Neuronal stem cell (in vitro differentiated cells): ENCODE results near the gene XKR8.
A peak's percentile ranks its signal among the peaks of the same experiment; 100 is the strongest.

Experiments
- DNase-seq: peaks from one replicate; pipeline ENCODE4 v3.0.0-alpha.2; 2013; ENCODE audit warnings: low spot score
- H2AFZ ChIP-seq: one replicate; pipeline ENCODE4 v1.6.1; 2013; ENCODE audit warnings: mild to moderate bottlenecking, low read length, inconsistent platforms
- H2AK5ac ChIP-seq: 2 replicates; pipeline ENCODE4 v1.6.1; 2013; ENCODE audit warnings: low read depth, mild to moderate bottlenecking, inconsistent platforms, low read length, moderate library complexity, mixed read lengths
- H2BK120ac ChIP-seq: 2 replicates; pipeline ENCODE4 v1.6.1; 2013; ENCODE audit warnings: low read depth, mild to moderate bottlenecking, inconsistent platforms, low read length, moderate library complexity, mixed read lengths
- H2BK12ac ChIP-seq: one replicate; pipeline ENCODE4 v1.6.1; 2013; ENCODE audit warnings: low read length, inconsistent platforms
- H2BK15ac ChIP-seq: 2 replicates; pipeline ENCODE4 v1.6.1; 2013; ENCODE audit warnings: mild to moderate bottlenecking, low read length, inconsistent platforms, mixed read lengths
- H2BK5ac ChIP-seq: one replicate; pipeline ENCODE4 v1.6.1; 2013; ENCODE audit warnings: inconsistent platforms, mild to moderate bottlenecking, low read length, moderate library complexity
- H3K14ac ChIP-seq: one replicate; pipeline ENCODE4 v1.6.1; 2013; ENCODE audit warnings: low read length, inconsistent platforms
- H3K18ac ChIP-seq: 2 replicates; pipeline ENCODE4 v1.6.1; 2013; ENCODE audit warnings: low read length, inconsistent platforms
- H3K23ac ChIP-seq: 2 replicates; pipeline ENCODE4 v1.6.1; 2013; ENCODE audit warnings: low read depth, mild to moderate bottlenecking, mixed read lengths, low read length, inconsistent platforms; ENCODE audit not compliant: poor library complexity
- H3K27ac ChIP-seq: replicated peaks from 3 replicates; pipeline ENCODE4 v1.5.1; 2013; ENCODE audit warnings: low read length, inconsistent platforms
- H3K27me3 ChIP-seq, 3 experiments: 2 replicates each; pipeline ENCODE4 v1.6.1; 2013; ENCODE audit warnings: low read length in 3 of 3, mild to moderate bottlenecking in 2 of 3, inconsistent platforms in 1 of 3, low read depth in 1 of 3, mixed read lengths in 1 of 3, moderate library complexity in 1 of 3; ENCODE audit not compliant: control insufficient read depth in 3 of 3, insufficient read depth in 3 of 3
- H3K36me3 ChIP-seq, 2 donors: replicated peaks in 1 of 2; 2 replicates each; pipeline ENCODE4 v1.6.1; 2013; ENCODE audit warnings: low read length in 2 of 2; ENCODE audit not compliant: control insufficient read depth in 2 of 2, insufficient read depth in 2 of 2
- H3K4ac ChIP-seq: 2 replicates; pipeline ENCODE4 v1.6.1; 2013; ENCODE audit warnings: inconsistent platforms, mild to moderate bottlenecking, low read length, moderate library complexity
- H3K4me1 ChIP-seq, 2 donors: 1 replicate in 1 of 2; 2 replicates in 1 of 2; pipeline ENCODE4 v1.6.1; 2013; ENCODE audit warnings: low read length in 2 of 2, low read depth in 1 of 2; ENCODE audit not compliant: control insufficient read depth in 2 of 2, insufficient read depth in 1 of 2
- H3K4me2 ChIP-seq: one replicate; pipeline ENCODE4 v1.6.1; 2013; ENCODE audit warnings: mild to moderate bottlenecking, low read length, inconsistent platforms; ENCODE audit not compliant: insufficient read depth, poor library complexity, severe bottlenecking
- H3K4me3 ChIP-seq, 2 donors: 2 replicates each; pipeline ENCODE4 v1.5.1; 2013; ENCODE audit warnings: low read length in 2 of 2, mild to moderate bottlenecking in 2 of 2, inconsistent platforms in 1 of 2, moderate library complexity in 1 of 2
- H3K79me1 ChIP-seq: one replicate; pipeline ENCODE4 v1.6.1; 2013; ENCODE audit warnings: low read depth, mild to moderate bottlenecking, inconsistent platforms, low read length, moderate library complexity
- H3K9ac ChIP-seq: one replicate; pipeline ENCODE4 v1.6.1; 2013; ENCODE audit warnings: mild to moderate bottlenecking, low read depth, low read length, inconsistent platforms; ENCODE audit not compliant: poor library complexity
- H3K9me3 ChIP-seq, 2 donors: replicated peaks in 1 of 2; 2 replicates each; pipeline versions ENCODE3 to v1.6.1; 2013; ENCODE audit warnings: low read length in 2 of 2, mild to moderate bottlenecking in 2 of 2, inconsistent platforms in 1 of 2, low read depth in 1 of 2, mixed read lengths in 1 of 2, moderate library complexity in 1 of 2; ENCODE audit not compliant: control insufficient read depth in 2 of 2, insufficient read depth in 1 of 2
- H4K8ac ChIP-seq: one replicate; pipeline ENCODE4 v1.6.1; 2013; ENCODE audit warnings: low read depth, mild to moderate bottlenecking, inconsistent platforms, low read length, moderate library complexity
- H4K91ac ChIP-seq: one replicate; pipeline ENCODE4 v1.6.1; 2013; ENCODE audit warnings: low read length, low read depth, mild to moderate bottlenecking, inconsistent platforms; ENCODE audit not compliant: poor library complexity
- WGBS, 2 donors: extraction: QIAGEN DNeasy Blood & Tissue Kit; methylation state at CpG; one replicate each; pipeline ENCODE4 v1.1.7; 2013; ENCODE audit warnings: missing lambda C conversion rate in 2 of 2, mixed read lengths in 1 of 2; ENCODE audit not compliant: insufficient read length in 2 of 2, insufficient replicate concordance in 1 of 2; ENCODE audit errors: extremely low coverage in 2 of 2; 5-methylcytosine and 5-hydroxymethylcytosine counted together

XKR8 gene

DNA sequence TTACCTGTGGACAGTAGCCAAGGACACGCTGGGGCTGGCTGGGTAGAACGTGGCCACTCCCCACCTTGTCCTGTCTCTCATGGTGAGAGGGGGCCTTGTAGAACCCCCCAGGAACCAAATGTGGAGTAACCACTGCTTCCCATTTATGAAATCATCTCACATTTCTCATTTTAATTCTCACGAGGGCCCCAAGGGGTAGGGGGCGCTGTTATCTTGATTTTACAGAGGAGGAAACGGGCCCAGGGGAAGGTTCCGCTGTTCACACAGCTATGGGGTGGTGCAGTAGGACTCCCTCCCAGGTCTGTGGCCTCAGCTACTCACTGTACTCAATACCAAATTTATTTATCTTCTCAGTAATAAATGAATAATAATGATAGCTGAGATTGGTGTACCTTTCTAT is 19.5 kb upstream of the XKR8 start:
- no peak overlapping the region for H3K4me3 ChIP-seq
- H3K27ac ChIP-seq = no peak overlapping the region
- no peaks in the 10 kb centered on the region for H3K9me3 ChIP-seq
- H2BK120ac ChIP-seq = no peak overlapping the region
- no peak overlapping the region for H3K4ac ChIP-seq
- no peak overlapping the region for H2AFZ ChIP-seq
- H3K4me1 ChIP-seq = peaks cover 0 to 5% of the 10 kb centered on the region in 2 donors
- no peak overlapping the region for H4K8ac ChIP-seq
- no peak for DNase-seq
- no peak overlapping the region for H2BK15ac ChIP-seq
- no CpG with 5 or more reads among the region's 6 CpGs for WGBS, 2 donors
- H3K36me3 ChIP-seq = no peaks in the 10 kb centered on the region
- no peak overlapping the region for H2AK5ac ChIP-seq
- no peak overlapping the region for H3K4me2 ChIP-seq
- H3K79me1 ChIP-seq = no peaks in the 10 kb centered on the region
- H2BK12ac ChIP-seq = no peak overlapping the region
- H3K23ac ChIP-seq = no peak overlapping the region
- peaks cover 0 to 43% (median 3%) of the 10 kb centered on the region in 3 experiments for H3K27me3 ChIP-seq
- peak overlapping the region; percentile 66 for H4K91ac ChIP-seq
- peak overlapping the region; percentile 70 for H3K18ac ChIP-seq
- peak overlapping the region; percentile 72 for H3K14ac ChIP-seq
- no peak overlapping the region for H2BK5ac ChIP-seq
- no peak overlapping the region for H3K9ac ChIP-seq

DNA sequence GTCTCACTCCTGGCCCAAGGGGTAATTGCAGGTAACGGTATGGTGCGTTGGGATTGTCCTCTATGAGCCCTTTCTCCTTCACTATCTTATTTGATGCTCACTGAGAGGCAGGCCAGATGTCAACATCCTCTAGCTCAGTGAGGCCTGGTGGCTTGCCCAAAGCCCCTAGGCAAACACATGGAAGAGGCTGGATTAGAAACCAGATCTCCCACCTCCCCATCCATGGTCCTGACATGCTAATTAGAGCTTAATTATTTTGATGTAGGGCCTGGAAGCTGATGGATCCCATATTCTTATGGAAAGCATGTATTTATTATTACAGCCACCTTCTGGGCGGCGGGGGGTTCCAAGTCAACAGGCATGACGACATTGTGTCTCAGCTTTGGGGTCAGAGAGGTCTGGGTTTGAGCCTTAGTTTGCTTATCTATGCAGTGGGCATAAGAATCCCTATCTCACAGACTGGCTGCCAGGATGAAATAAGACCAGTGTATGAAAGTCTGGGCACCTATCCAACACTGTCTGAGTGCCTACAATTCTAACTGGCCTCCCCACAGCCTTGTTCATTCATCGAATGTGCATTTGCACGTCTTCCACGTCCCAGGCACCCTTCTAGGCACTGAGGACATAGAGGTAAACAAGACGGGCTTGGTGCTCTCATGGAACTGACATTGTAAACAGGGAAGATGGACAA is 18.8 kb upstream of the XKR8 start:
- H2BK120ac ChIP-seq = no peak overlapping the region
- no peak overlapping the region for H3K4me3 ChIP-seq
- no peak overlapping the region for H2BK12ac ChIP-seq
- H3K23ac ChIP-seq = no peak overlapping the region
- H3K27me3 ChIP-seq = peaks cover 0 to 36% (median 0%) of the 10 kb centered on the region in 3 experiments
- no peak overlapping the region for H3K4me2 ChIP-seq
- H3K14ac ChIP-seq = no peak overlapping the region
- no peak overlapping the region for H2AFZ ChIP-seq
- no peak for DNase-seq
- H3K4ac ChIP-seq = no peak overlapping the region
- H3K18ac ChIP-seq = no peak overlapping the region
- no peaks in the 10 kb centered on the region for H3K79me1 ChIP-seq
- no peak overlapping the region for H3K27ac ChIP-seq
- H3K9ac ChIP-seq = no peak overlapping the region
- no peak overlapping the region for H4K8ac ChIP-seq
- WGBS, 2 donors = no CpG with 5 or more reads among the region's 9 CpGs
- no peak overlapping the region for H2AK5ac ChIP-seq
- H2BK15ac ChIP-seq = no peak overlapping the region
- H3K9me3 ChIP-seq = no peaks in the 10 kb centered on the region
- no peak overlapping the region for H2BK5ac ChIP-seq
- H3K36me3 ChIP-seq = no peaks in the 10 kb centered on the region
- H4K91ac ChIP-seq = no peak overlapping the region
- peaks cover 0 to 5% of the 10 kb centered on the region in 2 donors for H3K4me1 ChIP-seq

DNA sequence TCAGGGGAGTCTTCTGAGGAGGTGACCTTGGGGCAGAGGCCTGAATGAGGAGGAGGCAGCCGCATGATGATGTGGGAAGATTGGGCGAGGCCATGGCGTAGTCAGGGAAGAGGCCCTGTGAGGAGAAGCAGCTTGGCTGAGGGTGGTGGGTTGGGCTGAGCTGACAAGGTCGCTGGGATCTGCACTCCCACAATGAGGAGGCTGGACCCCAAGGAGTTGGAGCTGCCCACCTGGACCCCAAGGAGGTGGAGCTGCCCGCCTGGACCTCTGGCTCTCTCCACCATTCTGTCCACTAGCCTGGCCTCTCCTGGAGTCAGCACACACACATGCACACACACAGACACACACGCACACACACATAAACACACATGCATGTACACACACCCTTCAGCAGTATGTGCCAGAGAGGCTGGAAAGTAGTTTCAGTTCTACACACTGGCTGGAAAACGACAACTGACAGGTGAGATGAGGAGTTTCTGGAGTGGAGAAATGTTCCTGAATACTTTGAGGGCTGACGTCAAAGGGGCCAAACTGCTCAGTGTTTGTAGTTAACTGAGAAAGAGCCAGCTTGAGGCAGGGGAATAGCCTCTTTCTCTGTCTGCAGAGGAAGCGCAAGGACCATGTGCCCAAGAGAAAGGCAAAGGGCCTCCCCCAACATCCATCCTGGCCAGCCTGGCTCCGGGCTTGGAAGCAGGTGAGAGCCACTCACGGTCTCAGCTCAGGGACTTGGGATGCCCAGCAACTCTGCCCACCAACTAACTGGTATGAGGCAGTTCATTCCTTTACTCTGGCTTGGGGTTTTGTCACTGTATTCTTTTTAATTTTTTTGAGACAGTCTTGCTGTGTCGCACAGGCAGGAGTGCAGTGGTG is 17.9 kb upstream of the XKR8 start:
- Histone ChIP-seq H3K4me2 (no peak overlapping the region), H2AFZ (no peak overlapping the region), H2BK15ac (no peak overlapping the region), H3K4me1 (peaks cover 0 to 5% of the 10 kb centered on the region in 2 donors), H3K79me1 (no peaks in the 10 kb centered on the region), H3K23ac (no peak overlapping the region), H3K27ac (no peak overlapping the region), H4K8ac (no peak overlapping the region), H4K91ac (no peak overlapping the region), H2BK5ac (no peak overlapping the region), H3K18ac (no peak overlapping the region), H2BK120ac (no peak overlapping the region), H3K14ac (no peak overlapping the region), H3K27me3 (peaks cover 0 to 30% (median 0%) of the 10 kb centered on the region in 3 experiments), H3K9me3 (no peaks in the 10 kb centered on the region), H3K4me3 (no peak overlapping the region), H2AK5ac (no peak overlapping the region), H3K36me3 (no peaks in the 10 kb centered on the region), H3K9ac (peak overlapping the region; percentile 53), H2BK12ac (no peak overlapping the region), H3K4ac (no peak overlapping the region)
- DNase-seq = no peak
- WGBS, 2 donors = no CpG with 5 or more reads among the region's 12 CpGs

DNA sequence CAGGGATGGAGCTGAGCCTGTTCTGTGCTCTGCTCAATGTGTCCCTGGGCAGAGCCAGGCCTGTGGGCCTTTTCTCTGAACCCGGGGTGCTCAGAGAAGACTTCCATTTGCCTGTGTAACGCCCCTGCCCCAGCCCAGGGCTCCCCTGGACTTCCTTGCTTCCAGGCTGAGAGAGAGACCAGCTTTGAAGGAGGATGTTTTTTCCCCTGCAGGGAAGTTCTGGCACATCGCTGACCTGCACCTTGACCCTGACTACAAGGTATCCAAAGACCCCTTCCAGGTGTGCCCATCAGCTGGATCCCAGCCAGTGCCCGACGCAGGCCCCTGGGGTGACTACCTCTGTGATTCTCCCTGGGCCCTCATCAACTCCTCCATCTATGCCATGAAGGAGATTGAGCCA is 14.8 kb upstream of the XKR8 start:
- Histone ChIP-seq H3K27me3 (peaks cover 0 to 10% (median 0%) of the 10 kb centered on the region in 3 experiments), H3K14ac (no peak overlapping the region), H3K9me3 (no peaks in the 10 kb centered on the region), H3K4me3 (no peak overlapping the region), H2BK5ac (no peak overlapping the region), H3K4me1 (peaks cover 0 to 3% of the 10 kb centered on the region in 2 donors), H3K18ac (no peak overlapping the region), H2BK12ac (no peak overlapping the region), H2AFZ (no peak overlapping the region), H3K4ac (no peak overlapping the region), H3K79me1 (no peaks in the 10 kb centered on the region), H3K4me2 (no peak overlapping the region), H2BK15ac (no peak overlapping the region), H4K91ac (no peak overlapping the region), H3K36me3 (no peaks in the 10 kb centered on the region), H3K27ac (no peak overlapping the region), H2AK5ac (no peak overlapping the region), H3K23ac (no peak overlapping the region), H3K9ac (no peak overlapping the region), H4K8ac (no peak overlapping the region), H2BK120ac (no peak overlapping the region)
- DNase-seq = no peak
- WGBS, 2 donors = no CpG with 5 or more reads among the region's 5 CpGs
